ENCODE data around the gene NOS1AP.

DNA sequence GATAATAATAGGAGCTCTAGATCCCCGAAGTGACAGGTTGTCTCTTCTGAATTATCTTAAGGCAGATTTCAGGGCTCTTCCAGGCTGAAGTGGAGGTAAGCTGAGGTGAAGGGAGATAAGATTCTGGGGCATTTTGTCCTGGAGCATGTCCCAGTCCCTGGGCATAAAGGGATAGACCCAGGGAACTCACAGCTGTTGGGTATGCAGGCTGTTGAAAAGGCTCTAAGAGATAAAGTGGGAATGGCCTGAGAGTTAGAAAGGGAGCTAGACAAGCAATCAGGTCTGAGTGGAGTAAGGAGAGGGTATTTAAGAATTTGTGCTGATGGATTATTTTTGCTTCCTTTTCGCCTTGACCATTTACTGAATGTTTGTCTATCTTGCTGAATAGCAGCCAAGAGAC is 123.7 kb downstream of the NOS1AP start:
- TF ChIP-seq SUZ12 (IDR thresholded peaks at IDR 0.05; ENCODE audit: extremely low read depth, insufficient read depth, insufficient read length) (no peak), YY1 (IDR thresholded peaks at IDR 0.05; ENCODE audit: insufficient read depth, insufficient read length) (no peak)
